HFF-Myc (cell line): ENCODE data around the gene HIRIP3.

Experiments used
- DNase-seq: peaks from one replicate; pipeline ENCODE4 v3.0.0-alpha.2; 2011; ENCODE audit warnings: low read depth; ENCODE audit errors: extremely low read depth
- H3K4me3 ChIP-seq: replicated peaks from 2 replicates; pipeline ENCODE4 v1.5.1; 2011; ENCODE audit warnings: low read depth, mild to moderate bottlenecking, control low read depth, low read length
- CTCF ChIP-seq: IDR thresholded peaks from 2 replicates; pipeline ENCODE4 v1.5.1; 2012; ENCODE audit warnings: mild to moderate bottlenecking, low read depth, low read length, control low read depth; ENCODE audit errors: missing control alignments

HIRIP3 gene

GRCh38 chr16:29995911-29996765 is 721 bp upstream of the HIRIP3 start, which contains the start of gene INO80E:
Gene INO80E (plus strand): TSS chr16:29996241. CDS start chr16:29996311, 70 bp downstream.
- H3K4me3 ChIP-seq, result peak within 1 kb of the TSS; percentile 91
- no peak for TF ChIP-seq CTCF
- peak; percentile 90 for DNase-seq

DNA sequence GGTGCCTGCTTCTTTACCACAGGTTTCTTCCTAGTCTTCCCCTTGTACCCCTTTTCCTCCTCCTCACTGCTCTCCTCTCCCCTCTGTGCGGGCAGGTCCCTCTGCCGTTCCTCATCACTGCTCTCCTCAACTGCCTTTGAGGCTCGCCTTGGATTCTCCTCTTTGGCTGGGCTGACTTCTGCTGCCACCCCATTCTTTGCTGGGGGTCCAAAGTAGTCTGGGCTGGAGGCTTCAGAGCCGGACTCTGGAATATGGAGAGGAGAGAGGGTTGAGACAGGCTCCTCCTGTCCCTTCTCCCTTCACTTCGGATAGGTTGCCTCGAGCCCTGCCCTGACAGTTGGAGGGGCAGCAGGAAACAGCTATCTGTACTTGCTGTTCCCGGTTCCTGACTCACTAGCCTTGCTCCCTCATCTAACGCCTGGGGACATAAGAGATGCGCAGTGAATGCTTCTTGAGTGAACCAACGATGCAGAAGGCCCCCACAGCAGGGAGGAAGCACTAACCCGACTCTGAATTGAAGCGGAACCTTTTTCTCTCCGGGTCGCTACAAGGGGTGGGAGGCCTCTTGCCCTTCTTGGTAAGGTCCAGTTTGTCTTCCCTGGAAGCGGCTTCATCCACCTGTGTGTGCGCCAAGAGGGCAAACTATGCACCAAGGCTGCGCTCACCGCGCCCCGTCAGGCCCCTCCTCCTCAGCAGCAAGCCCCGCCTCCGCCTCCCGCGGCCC is 655 bp downstream of the HIRIP3 start:
- TF ChIP-seq CTCF, result no peak
- peak overlapping the region; percentile 91 for H3K4me3 ChIP-seq
- no peak for DNase-seq

DNA sequence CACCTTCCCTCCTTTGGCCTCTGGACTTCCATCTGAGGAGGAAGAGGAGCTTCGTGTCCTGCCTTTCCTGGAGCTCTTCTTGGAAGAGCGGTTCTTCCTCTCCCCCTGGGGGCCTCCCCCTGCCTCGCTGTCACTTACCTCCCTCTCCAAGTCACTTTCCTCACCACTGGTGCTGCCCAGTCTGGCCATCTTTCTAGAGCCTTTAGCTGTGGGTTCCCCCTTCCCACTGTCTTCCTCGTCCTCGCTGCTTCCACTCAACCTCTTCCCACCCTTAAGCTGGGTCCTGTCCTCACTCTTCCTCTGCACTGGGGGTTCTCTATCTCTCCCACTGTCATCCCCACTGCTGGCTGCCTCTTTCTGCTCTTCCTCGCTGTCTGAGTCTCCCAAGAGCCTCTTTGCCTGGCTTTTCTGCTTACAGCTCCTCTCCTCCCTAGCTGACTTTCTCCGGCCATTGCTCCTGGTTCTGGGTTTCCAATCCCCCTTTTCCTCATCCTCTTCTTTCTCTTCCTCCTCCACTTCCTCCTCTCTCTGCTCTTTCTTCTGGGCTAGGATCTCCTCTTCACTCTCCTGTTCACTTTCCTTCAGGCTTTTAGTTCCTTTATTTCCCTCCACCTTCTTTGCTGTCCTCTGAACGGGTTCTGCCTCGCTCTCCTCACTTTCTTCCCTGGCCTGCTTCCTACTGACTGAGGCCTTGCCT is 1.4 kb downstream of the HIRIP3 start:
- no peak for DNase-seq
- peak overlapping the region; percentile 91 for H3K4me3 ChIP-seq
- TF ChIP-seq CTCF, result no peak

DNA sequence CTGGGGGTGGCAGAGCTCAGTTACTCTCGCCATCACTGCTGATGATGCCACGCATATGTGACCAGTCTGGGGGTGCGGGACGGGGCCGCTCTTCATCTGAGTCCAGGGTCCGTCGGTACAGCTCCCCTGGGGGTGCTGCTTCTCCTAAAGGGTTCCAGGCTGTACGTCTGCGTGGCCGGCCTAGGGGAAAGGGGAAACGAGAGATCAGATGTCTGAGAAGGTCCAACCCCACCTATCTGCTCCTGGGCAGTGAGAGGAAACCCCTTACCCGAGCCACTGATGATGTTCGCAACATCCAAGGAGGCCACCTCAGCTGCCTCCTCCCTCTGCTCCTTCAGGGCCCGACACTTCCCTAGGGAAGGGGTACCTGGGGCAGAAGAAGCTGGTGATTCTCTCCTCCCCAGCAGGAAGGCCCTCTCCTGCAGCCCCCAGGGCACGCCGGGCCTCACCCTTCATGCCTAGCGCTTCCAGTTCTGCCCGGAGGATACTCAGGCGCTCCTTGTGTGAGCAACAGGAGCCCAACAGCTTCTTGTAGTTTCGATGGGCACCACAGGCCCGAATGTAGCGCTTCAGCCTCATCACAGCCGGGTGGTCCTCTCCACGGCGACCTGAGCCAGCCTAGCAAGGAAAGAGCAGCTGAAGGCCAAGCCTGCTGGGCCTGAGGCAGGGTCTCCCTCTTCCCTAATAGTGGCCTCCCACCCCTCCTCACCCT is 2.1 kb downstream of the HIRIP3 start:
- no peak for TF ChIP-seq CTCF
- H3K4me3 ChIP-seq, result no peak overlapping the region
- DNase-seq, result no peak

GRCh38 chr16:29992344-29992967 is 3.0 kb downstream of the HIRIP3 start:
- no peak for TF ChIP-seq CTCF
- H3K4me3 ChIP-seq, result no peak overlapping the region
- DNase-seq, result no peak

DNA sequence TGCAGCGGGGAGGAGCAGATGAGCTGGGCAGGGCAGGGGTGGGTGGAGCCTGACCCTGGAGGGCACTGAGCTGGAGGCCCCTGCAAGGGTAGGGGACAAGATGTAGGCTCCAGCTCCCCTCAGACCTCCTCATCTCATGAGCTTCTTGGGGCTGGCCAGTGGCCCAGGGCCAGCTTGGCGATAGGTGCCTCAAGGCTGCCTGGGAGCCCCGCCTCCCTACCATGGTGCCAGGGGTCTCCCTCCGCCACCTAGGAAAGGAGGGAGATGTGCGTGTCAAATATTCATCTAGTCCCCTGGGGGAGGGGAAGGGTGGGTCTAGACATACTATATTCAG is 3.9 kb downstream of the HIRIP3 start:
- DNase-seq, result no peak
- TF ChIP-seq CTCF, result no peak
- H3K4me3 ChIP-seq, result no peak overlapping the region
